Endothelial cell (in vitro differentiated cells): ENCODE results near the gene DAG1. TPM values are rescaled to one million over a fixed set of nuclear protein-coding genes. Genes with fewer than 3 reads are reported as not detected.

Experiments
- DNase-seq: peaks from one replicate; pipeline ENCODE4 v3.0.0; 2021; ENCODE audit warnings: low spot score
- H3K27ac Mint-ChIP-seq: one replicate; pipeline ENCODE4 v1.8.0; 2021; ENCODE audit warnings: mixed read lengths, inconsistent platforms; ENCODE audit not compliant: unreplicated experiment
- H3K27me3 Mint-ChIP-seq: one replicate; pipeline ENCODE4 v1.8.0; 2021; ENCODE audit warnings: mild to moderate bottlenecking, moderate library complexity, mixed read lengths, inconsistent platforms; ENCODE audit not compliant: unreplicated experiment
- H3K36me3 Mint-ChIP-seq: one replicate; pipeline ENCODE4 v1.8.0; 2021; ENCODE audit warnings: mild to moderate bottlenecking, low read depth, mixed read lengths, inconsistent platforms; ENCODE audit not compliant: unreplicated experiment
- H3K4me1 Mint-ChIP-seq: one replicate; pipeline ENCODE4 v1.8.0; 2021; ENCODE audit warnings: mild to moderate bottlenecking, mixed read lengths, inconsistent platforms; ENCODE audit not compliant: unreplicated experiment
- H3K4me3 Mint-ChIP-seq: one replicate; pipeline ENCODE4 v1.8.0; 2021; ENCODE audit warnings: mild to moderate bottlenecking, mixed read lengths, inconsistent platforms; ENCODE audit not compliant: unreplicated experiment
- H3K9me3 Mint-ChIP-seq: one replicate; pipeline ENCODE4 v1.8.0; 2021; ENCODE audit warnings: mixed read lengths, inconsistent platforms; ENCODE audit not compliant: unreplicated experiment
- total RNA-seq: library from RNA; stranded (reverse); fragmentation: NEBNext Ultra II Directional; extraction: Animal tissue kit (Norgen Biotek cat#: 25700); gene quantifications from one replicate; pipeline ENCODE4 v1.2.1, GENCODE V29; 2021; ENCODE audit not compliant: unreplicated experiment
- TF ChIP-seq, protein P1 (sequence below): fragments of 200-600 bp; sonication (generic); IDR thresholded peaks from one replicate; pipeline ENCODE4 v1.5.0; 2021; ENCODE audit warnings: antibody characterized with exemption; ENCODE audit not compliant: unreplicated experiment

Gene DAG1
- total RNA-seq, 1 donor from 2014 or later, result 54.8 TPM

DNA sequence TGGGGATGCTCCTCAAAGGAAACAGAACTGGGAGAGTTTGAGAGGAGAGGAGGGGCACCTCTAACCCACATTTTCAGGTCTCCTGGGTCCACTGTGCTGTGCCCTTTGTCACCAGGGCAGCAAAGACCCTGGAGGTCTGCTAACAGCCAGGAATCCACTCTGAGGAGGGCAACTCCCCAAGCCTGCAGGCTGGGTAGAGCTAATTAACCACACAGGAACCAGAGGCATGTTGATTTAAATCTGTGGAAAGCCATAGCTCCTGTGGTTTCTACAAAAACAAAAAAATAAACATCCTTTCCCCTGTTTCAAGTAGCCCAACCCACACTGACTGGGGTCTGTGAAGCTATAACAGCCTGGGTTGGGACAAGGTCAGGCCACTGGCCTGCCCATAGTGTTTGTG is 82.0 kb downstream of the DAG1 start:
- no peaks in the 10 kb centered on the region for H3K36me3 Mint-ChIP-seq
- no peak overlapping the region for H3K4me3 Mint-ChIP-seq
- no peaks in the 10 kb centered on the region for H3K9me3 Mint-ChIP-seq
- H3K4me1 Mint-ChIP-seq, result peaks cover 48% of the 10 kb centered on the region
- DNase-seq, result no peak
- peaks cover 7% of the 10 kb centered on the region for H3K27me3 Mint-ChIP-seq
- H3K27ac Mint-ChIP-seq, result peak overlapping the region; percentile 83
- TF ChIP-seq, protein P1, sequence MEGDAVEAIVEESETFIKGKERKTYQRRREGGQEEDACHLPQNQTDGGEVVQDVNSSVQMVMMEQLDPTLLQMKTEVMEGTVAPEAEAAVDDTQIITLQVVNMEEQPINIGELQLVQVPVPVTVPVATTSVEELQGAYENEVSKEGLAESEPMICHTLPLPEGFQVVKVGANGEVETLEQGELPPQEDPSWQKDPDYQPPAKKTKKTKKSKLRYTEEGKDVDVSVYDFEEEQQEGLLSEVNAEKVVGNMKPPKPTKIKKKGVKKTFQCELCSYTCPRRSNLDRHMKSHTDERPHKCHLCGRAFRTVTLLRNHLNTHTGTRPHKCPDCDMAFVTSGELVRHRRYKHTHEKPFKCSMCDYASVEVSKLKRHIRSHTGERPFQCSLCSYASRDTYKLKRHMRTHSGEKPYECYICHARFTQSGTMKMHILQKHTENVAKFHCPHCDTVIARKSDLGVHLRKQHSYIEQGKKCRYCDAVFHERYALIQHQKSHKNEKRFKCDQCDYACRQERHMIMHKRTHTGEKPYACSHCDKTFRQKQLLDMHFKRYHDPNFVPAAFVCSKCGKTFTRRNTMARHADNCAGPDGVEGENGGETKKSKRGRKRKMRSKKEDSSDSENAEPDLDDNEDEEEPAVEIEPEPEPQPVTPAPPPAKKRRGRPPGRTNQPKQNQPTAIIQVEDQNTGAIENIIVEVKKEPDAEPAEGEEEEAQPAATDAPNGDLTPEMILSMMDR, result no peak

DNA sequence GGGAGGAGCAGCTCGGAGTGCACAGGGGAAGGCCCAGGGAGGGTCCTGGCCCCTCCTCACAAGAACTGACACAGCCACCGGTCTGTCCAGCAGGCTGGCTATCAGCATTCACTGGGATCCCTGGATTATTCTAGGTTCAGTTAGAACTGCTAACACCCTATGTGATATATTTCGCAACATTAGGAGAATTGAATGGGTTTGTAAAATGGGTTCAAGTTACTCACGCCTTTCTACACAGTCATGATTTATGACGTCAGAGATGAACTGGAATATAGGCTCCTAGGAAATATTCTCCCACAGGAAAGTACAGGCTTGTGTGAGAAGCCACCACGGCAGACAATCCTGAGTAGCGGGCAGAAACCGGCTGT is 83.2 kb downstream of the DAG1 start:
- Mint-ChIP-seq H3K9me3 (no peaks in the 10 kb centered on the region), H3K4me1 (peaks cover 41% of the 10 kb centered on the region), H3K27ac (peak overlapping the region; percentile 82), H3K36me3 (peaks cover 5% of the 10 kb centered on the region), H3K27me3 (peaks cover 7% of the 10 kb centered on the region), H3K4me3 (peak overlapping the region; percentile 96)
- DNase-seq, result no peak
- TF ChIP-seq, protein P1, result no peak

DNA sequence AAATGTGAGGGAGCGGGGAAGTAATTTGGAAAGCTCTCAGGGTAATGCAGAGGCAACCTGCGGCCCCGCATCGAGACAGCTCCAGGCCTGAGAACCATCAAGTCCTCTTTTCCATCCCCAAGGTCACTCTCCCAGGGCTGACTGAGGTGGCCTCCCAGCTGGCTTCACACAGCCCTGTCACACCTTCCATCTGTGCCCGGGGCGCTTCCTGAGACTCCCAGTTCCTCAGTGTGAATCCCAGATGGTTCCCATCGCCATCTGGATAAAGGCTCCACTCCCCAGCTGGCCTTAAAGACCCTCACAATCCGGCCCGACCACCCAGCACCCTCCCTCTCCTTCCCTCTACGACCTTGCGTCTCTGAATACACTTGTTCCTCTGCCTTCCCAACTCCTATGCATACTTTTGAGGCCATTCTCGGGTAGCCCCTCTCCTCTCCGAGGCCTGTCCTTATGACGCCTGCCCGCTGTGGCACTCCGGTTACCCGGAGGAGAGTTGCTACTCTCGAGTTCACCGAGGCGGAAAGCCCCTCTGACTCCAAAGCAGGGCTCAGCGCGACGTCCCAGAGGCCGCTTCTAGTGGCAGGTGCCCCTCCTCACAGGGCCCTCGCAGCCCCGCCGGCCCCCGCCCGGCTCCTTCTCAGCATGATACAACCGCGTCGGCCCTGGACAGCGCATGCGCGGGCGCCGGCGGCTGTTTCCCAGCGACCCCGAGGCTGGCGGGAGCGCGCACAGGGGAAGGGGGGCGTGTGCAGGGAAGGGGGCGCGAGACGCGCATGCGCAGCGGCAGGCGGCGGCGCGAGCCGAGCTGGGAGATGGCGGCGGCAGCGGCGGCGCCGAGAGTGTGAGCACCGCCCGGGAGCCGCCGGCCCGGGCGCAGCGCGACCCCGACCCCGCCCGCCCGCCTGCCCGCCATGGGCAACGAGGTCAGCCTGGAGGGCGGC is 83.9 kb downstream of the DAG1 start, which contains the start of gene BSN:
Gene BSN (plus strand): TSS at position 786 of the 941 bp plus-strand sequence. CDS start 126 bp downstream, at position 912.
- H3K9me3 Mint-ChIP-seq, result no peaks in the 10 kb centered on the region
- DNase-seq, result peak; percentile 96
- TF ChIP-seq, protein P1, result no peak
- H3K36me3 Mint-ChIP-seq, result peaks cover 9% of the 10 kb centered on the region
- H3K27me3 Mint-ChIP-seq, result peaks cover 4% of the 10 kb centered on the region
- peak within 1 kb of the TSS; percentile 82 for H3K27ac Mint-ChIP-seq
- H3K4me3 Mint-ChIP-seq, result peak within 1 kb of the TSS; percentile 96
- peaks cover 41% of the 10 kb centered on the region for H3K4me1 Mint-ChIP-seq

DNA sequence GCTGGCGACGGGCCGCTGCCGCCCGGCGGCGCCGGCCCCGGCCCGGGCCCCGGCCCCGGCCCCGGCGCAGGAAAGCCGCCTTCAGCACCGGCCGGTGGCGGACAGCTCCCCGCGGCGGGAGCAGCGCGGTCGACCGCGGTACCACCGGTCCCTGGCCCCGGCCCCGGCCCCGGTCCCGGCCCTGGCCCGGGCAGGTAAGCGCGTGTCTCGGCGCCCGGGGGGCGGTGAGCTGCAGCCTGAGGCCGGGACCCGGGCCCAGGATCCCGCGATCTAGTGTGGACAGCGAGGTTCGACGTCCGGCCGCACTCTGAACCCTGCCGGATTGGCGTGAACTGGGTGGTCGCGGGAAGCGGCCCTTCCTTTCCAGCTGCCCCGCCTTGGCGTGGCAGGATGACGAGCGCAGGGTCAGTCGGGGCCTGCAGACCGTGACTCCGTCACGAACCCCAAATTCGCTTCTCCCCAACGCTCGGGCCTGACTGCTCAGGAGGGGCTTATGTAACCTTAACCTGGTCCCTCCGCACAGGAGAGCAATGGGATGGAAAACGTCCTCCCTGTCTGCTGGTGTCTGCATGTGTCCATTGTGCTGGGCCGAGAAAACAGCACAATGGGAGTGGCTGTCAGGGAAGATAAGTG is 84.7 kb downstream of the DAG1 start:
- peaks cover 9% of the 10 kb centered on the region for H3K36me3 Mint-ChIP-seq
- DNase-seq, result peak; percentile 76

More for the DNA sequence above, 84.7 kb downstream of the DAG1 start:
- peaks cover 41% of the 10 kb centered on the region for H3K4me1 Mint-ChIP-seq
- no peak overlapping the region for H3K27ac Mint-ChIP-seq
- no peaks in the 10 kb centered on the region for H3K9me3 Mint-ChIP-seq
- peaks cover 4% of the 10 kb centered on the region for H3K27me3 Mint-ChIP-seq
- H3K4me3 Mint-ChIP-seq, result peak overlapping the region; percentile 89
- TF ChIP-seq, protein P1, result no peak
